ENCODE measurements around the gene EMP1. TPM values are rescaled to one million over a fixed set of nuclear protein-coding genes. Genes with fewer than 3 reads are reported as not detected.

EMP1 gene
- total and polyA plus RNA-seq, 5 experiments from 2014 or later, result 0.14 to 2.9 (median 1.2) TPM; not detected in 1

GRCh38 chr12:13177373-13177772 is 19.2 kb upstream of the EMP1 start:
- DNase-seq, result no peak
- H3K27ac Mint-ChIP-seq, result peak overlapping the region in 2 of 10 donors; percentile 49 to 77
- no peak overlapping the region for H3K4me3 Mint-ChIP-seq
- POLR2A ChIA-PET, result interaction anchor here (0.7 kb wide), 1 partner anchor 76 kb away, joined by 3 read pairs; no protein-coding TSS in a partner anchor
- H3K9me3 Mint-ChIP-seq, result peaks cover 0 to 1% (median 0%) of the 10 kb centered on the region in 9 donors
- H3K27me3 Mint-ChIP-seq, result peaks cover 0 to 7% (median 3%) of the 10 kb centered on the region in 5 donors
- H3K4me1 Mint-ChIP-seq, result peaks cover 25 to 39% (median 30%) of the 10 kb centered on the region in 4 donors
- ATAC-seq, result no peak
- no peaks in the 10 kb centered on the region for H3K36me3 Mint-ChIP-seq

- peak overlapping the region in 5 of 10 donors; percentile 9 to 51 (median 17) for H3K4me3 Mint-ChIP-seq
- POLR2A ChIA-PET, result no interaction called here
- no peaks in the 10 kb centered on the region for H3K36me3 Mint-ChIP-seq
- ATAC-seq (no peak), DNase-seq (no peak)
- peaks cover 25 to 39% (median 30%) of the 10 kb centered on the region in 4 donors for H3K4me1 Mint-ChIP-seq
- peaks cover 0 to 7% (median 3%) of the 10 kb centered on the region in 5 donors for H3K27me3 Mint-ChIP-seq
- H3K27ac Mint-ChIP-seq, result peak overlapping the region in 3 of 10 donors; percentile 49 to 77 (median 72)
- peaks cover 0 to 1% (median 0%) of the 10 kb centered on the region in 9 donors for H3K9me3 Mint-ChIP-seq
These were observed 18.6 kb upstream of the EMP1 start for GRCh38 chr12:13177906-13178305.

GRCh38 chr12:13178568-13179210 is 17.8 kb upstream of the EMP1 start:
- Mint-ChIP-seq H3K27me3 (peaks cover 0 to 7% (median 3%) of the 10 kb centered on the region in 5 donors), H3K36me3 (no peaks in the 10 kb centered on the region), H3K4me3 (peak overlapping the region; percentile 64 to 88 (median 80)), H3K27ac (peak overlapping the region in 6 of 10 donors; percentile 62 to 90 (median 82)), H3K4me1 (peaks cover 23 to 39% (median 26%) of the 10 kb centered on the region in 4 donors), H3K9me3 (peaks cover 0 to 1% (median 0%) of the 10 kb centered on the region in 9 donors)
- POLR2A ChIA-PET, result interaction anchor here (0.7 to 1.2 kb wide), 4 partner anchors 15 to 1490 kb away, joined by 3 to 4 read pairs (median 3); no protein-coding TSS in a partner anchor
- no peak for ATAC-seq
- no peak for DNase-seq

- H3K36me3 Mint-ChIP-seq, result no peaks in the 10 kb centered on the region
- ATAC-seq (peak; percentile 95 to 96), DNase-seq (peak; percentile 26 to 69 (median 35))
- H3K27me3 Mint-ChIP-seq, result peaks cover 0 to 7% (median 3%) of the 10 kb centered on the region in 5 donors
- H3K4me3 Mint-ChIP-seq, result peak overlapping the region; percentile 64 to 88 (median 80)
- H3K27ac Mint-ChIP-seq, result peak overlapping the region; percentile 62 to 93 (median 80)
- POLR2A ChIA-PET, result interaction anchor here (0.7 to 1.2 kb wide), 6 partner anchors 16 to 1489 kb away, joined by 3 to 4 read pairs (median 4); no protein-coding TSS in a partner anchor
- H3K9me3 Mint-ChIP-seq, result peaks cover 0 to 1% (median 0%) of the 10 kb centered on the region in 9 donors
- peaks cover 23 to 39% (median 24%) of the 10 kb centered on the region in 4 donors for H3K4me1 Mint-ChIP-seq
These were observed 17.1 kb upstream of the EMP1 start for GRCh38 chr12:13179211-13180074.

- Mint-ChIP-seq H3K4me1 (peaks cover 23 to 39% (median 25%) of the 10 kb centered on the region in 4 donors), H3K36me3 (no peaks in the 10 kb centered on the region), H3K4me3 (no peak overlapping the region), H3K27me3 (peaks cover 2 to 11% (median 6%) of the 10 kb centered on the region in 5 donors), H3K27ac (peak overlapping the region in 1 of 10 donors; percentile 39), H3K9me3 (peaks cover 0 to 1% (median 0%) of the 10 kb centered on the region in 9 donors)
- POLR2A ChIA-PET, result interaction anchor here (0.7 kb wide), 1 partner anchor 250 kb away, joined by 3 read pairs; no protein-coding TSS in a partner anchor
- DNase-seq, result no peak
- ATAC-seq, result no peak
These were observed 15.0 kb upstream of the EMP1 start for GRCh38 chr12:13181375-13182070.

- POLR2A ChIA-PET, result no interaction called here
- ATAC-seq (no peak), DNase-seq (no peak)
- Mint-ChIP-seq H3K9me3 (no peaks in the 10 kb centered on the region), H3K36me3 (no peaks in the 10 kb centered on the region), H3K4me3 (no peak overlapping the region), H3K4me1 (peaks cover 21 to 34% (median 22%) of the 10 kb centered on the region in 4 donors), H3K27me3 (peaks cover 2 to 11% (median 6%) of the 10 kb centered on the region in 5 donors), H3K27ac (no peak overlapping the region)
These were observed 13.6 kb upstream of the EMP1 start for GRCh38 chr12:13182881-13183280.

GRCh38 chr12:13183620-13184019 is 12.9 kb upstream of the EMP1 start:
- no peak for DNase-seq
- H3K27ac Mint-ChIP-seq, result no peak overlapping the region
- POLR2A ChIA-PET, result no interaction called here
- no peaks in the 10 kb centered on the region for H3K36me3 Mint-ChIP-seq
- peaks cover 16 to 28% (median 18%) of the 10 kb centered on the region in 4 donors for H3K4me1 Mint-ChIP-seq
- no peak for ATAC-seq
- no peak overlapping the region for H3K4me3 Mint-ChIP-seq
- H3K9me3 Mint-ChIP-seq, result no peaks in the 10 kb centered on the region
- H3K27me3 Mint-ChIP-seq, result peaks cover 2 to 11% (median 6%) of the 10 kb centered on the region in 5 donors

- H3K4me1 Mint-ChIP-seq, result peaks cover 0 to 7% (median 3%) of the 10 kb centered on the region in 4 donors
- no peaks in the 10 kb centered on the region for H3K9me3 Mint-ChIP-seq
- peaks cover 5 to 11% (median 7%) of the 10 kb centered on the region in 5 donors for H3K27me3 Mint-ChIP-seq
- ATAC-seq (no peak), DNase-seq (no peak)
- H3K36me3 Mint-ChIP-seq, result no peaks in the 10 kb centered on the region
- POLR2A ChIA-PET, result no interaction called here
- H3K4me3 Mint-ChIP-seq, result no peak overlapping the region
- H3K27ac Mint-ChIP-seq, result no peak overlapping the region
These were observed 10.2 kb upstream of the EMP1 start for GRCh38 chr12:13186302-13186701.

GRCh38 chr12:13187399-13187798 is 9.1 kb upstream of the EMP1 start:
- no peak overlapping the region for H3K27ac Mint-ChIP-seq
- no peaks in the 10 kb centered on the region for H3K36me3 Mint-ChIP-seq
- DNase-seq, result no peak
- peaks cover 0 to 20% (median 7%) of the 10 kb centered on the region in 5 donors for H3K27me3 Mint-ChIP-seq
- no peak for ATAC-seq
- no peaks in the 10 kb centered on the region for H3K9me3 Mint-ChIP-seq
- H3K4me1 Mint-ChIP-seq, result peaks cover 0 to 1% (median 0%) of the 10 kb centered on the region in 4 donors
- H3K4me3 Mint-ChIP-seq, result no peak overlapping the region
- POLR2A ChIA-PET, result no interaction called here

GRCh38 chr12:13189264-13189663 is 7.3 kb upstream of the EMP1 start:
- DNase-seq (no peak), ATAC-seq (no peak)
- peaks cover 0 to 15% (median 7%) of the 10 kb centered on the region in 5 donors for H3K27me3 Mint-ChIP-seq
- peaks cover 0 to 1% (median 0%) of the 10 kb centered on the region in 4 donors for H3K4me1 Mint-ChIP-seq
- no peaks in the 10 kb centered on the region for H3K9me3 Mint-ChIP-seq
- no peak overlapping the region for H3K27ac Mint-ChIP-seq
- no peak overlapping the region for H3K4me3 Mint-ChIP-seq
- H3K36me3 Mint-ChIP-seq, result no peaks in the 10 kb centered on the region
- POLR2A ChIA-PET, result no interaction called here

GRCh38 chr12:13190275-13190674 is 6.3 kb upstream of the EMP1 start:
- POLR2A ChIA-PET, result no interaction called here
- DNase-seq, result no peak

GRCh38 chr12:13192719-13193118 is 3.8 kb upstream of the EMP1 start:
- no peak for DNase-seq
- ATAC-seq, result no peak
- Mint-ChIP-seq H3K27ac (no peak overlapping the region), H3K27me3 (peaks cover 0 to 9% (median 4%) of the 10 kb centered on the region in 5 donors), H3K9me3 (no peaks in the 10 kb centered on the region), H3K36me3 (no peaks in the 10 kb centered on the region), H3K4me3 (no peak overlapping the region), H3K4me1 (peaks cover 15 to 26% (median 22%) of the 10 kb centered on the region in 4 donors)
- POLR2A ChIA-PET, result no interaction called here

More at GRCh38 chr12:13190275-13190674, 6.3 kb upstream of the EMP1 start:
- Mint-ChIP-seq H3K36me3 (no peaks in the 10 kb centered on the region), H3K27me3 (peaks cover 0 to 9% (median 7%) of the 10 kb centered on the region in 5 donors), H3K27ac (no peak overlapping the region), H3K4me1 (peaks cover under 1 to 2% (median 2%) of the 10 kb centered on the region in 4 donors), H3K4me3 (no peak overlapping the region), H3K9me3 (no peaks in the 10 kb centered on the region)
- ATAC-seq, result no peak
